ENCODE results near the gene HMOX1. TPM values are rescaled to one million over a fixed set of nuclear protein-coding genes. Genes with fewer than 3 reads are reported as not detected.
A peak's percentile ranks its signal among the peaks of the same experiment; 100 is the strongest.

HMOX1 gene
- total and polyA plus RNA-seq, 2 of the 8 experiments (the other 6 are each of a cell fraction or from before 2014, with no cell fraction given): 25.0 to 41.6 TPM

DNA sequence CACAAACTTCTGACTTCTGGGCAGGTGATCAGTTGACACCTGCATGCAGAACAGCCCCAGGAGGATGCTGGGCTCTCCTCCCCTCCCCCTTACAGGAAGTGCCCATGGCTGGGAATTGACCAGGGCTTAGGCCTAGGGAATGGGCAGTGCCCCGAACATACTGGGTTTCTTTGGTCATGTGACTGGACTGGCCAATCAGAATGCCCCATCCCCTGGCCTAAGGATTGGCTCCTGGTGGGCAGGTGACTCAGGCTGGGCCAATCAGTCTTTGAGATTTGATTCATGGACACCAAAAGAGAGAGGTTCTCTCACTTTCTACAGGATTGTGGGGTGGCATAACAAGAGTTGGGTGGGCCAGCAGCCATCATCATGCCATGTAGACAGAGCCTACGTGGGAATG lies 56.2 kb downstream of the HMOX1 start:
- Histone ChIP-seq H3K4ac (replicated peaks; ENCODE audit: insufficient read length, low read depth, low read length) (no peak overlapping the region), H3K23ac (ENCODE audit: insufficient read length) (no peak overlapping the region)
- TF ChIP-seq EGR1 (IDR thresholded peaks at IDR 0.05; ENCODE audit: borderline replicate concordance, low read depth, low read length): no peak
- no peak for TF ChIP-seq TEAD4 (IDR thresholded peaks at IDR 0.05; ENCODE audit: low read depth, low read length)
- no peak for TF ChIP-seq RFX5 (IDR thresholded peaks at IDR 0.05; ENCODE audit: borderline replicate concordance, low read depth, low read length)
- no peak for TF ChIP-seq RAD21 (IDR thresholded peaks at IDR 0.05 in 1 of 2, conservative IDR thresholded peaks at IDR 0.05 in 1 of 2; ENCODE audit: low read depth in 2 of 2, low read length in 2 of 2)
- TF ChIP-seq RXRA (IDR thresholded peaks at IDR 0.05; ENCODE audit: insufficient read depth, low read depth, low read length): no peak
- TF ChIP-seq, protein P1, sequence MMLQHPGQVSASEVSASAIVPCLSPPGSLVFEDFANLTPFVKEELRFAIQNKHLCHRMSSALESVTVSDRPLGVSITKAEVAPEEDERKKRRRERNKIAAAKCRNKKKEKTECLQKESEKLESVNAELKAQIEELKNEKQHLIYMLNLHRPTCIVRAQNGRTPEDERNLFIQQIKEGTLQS (IDR thresholded peaks at IDR 0.05; ENCODE audit: insufficient read depth, low read depth, low read length): peak; percentile 87
- TF ChIP-seq KDM4A (IDR thresholded peaks at IDR 0.05; ENCODE audit: low read depth, low read length, severe bottlenecking): no peak
- no peak for TF ChIP-seq BRCA1 (IDR thresholded peaks at IDR 0.05; ENCODE audit: low read depth, low read length)
- TF ChIP-seq, protein P2, sequence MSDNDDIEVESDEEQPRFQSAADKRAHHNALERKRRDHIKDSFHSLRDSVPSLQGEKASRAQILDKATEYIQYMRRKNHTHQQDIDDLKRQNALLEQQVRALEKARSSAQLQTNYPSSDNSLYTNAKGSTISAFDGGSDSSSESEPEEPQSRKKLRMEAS (IDR thresholded peaks at IDR 0.05): no peak
- TF ChIP-seq TAF1 (IDR thresholded peaks at IDR 0.05; ENCODE audit: low read depth, low read length): no peak
- TF ChIP-seq CBX8 (IDR thresholded peaks at IDR 0.05; ENCODE audit: borderline replicate concordance, low read depth, low read length): no peak
- TF ChIP-seq SP4 (IDR thresholded peaks at IDR 0.05; ENCODE audit: low read length): no peak

More for the DNA sequence above, 56.2 kb downstream of the HMOX1 start:
- no peak overlapping the region for H2BK20ac ChIP-seq (ENCODE audit: low read length)
- H4K8ac ChIP-seq (ENCODE audit: extremely low read depth, insufficient read depth, low read length): no peak overlapping the region
- peaks cover 0 to 2% of the 10 kb centered on the region in 2 experiments for H4K20me1 ChIP-seq (replicated peaks in 1 of 2; ENCODE audit: control insufficient read depth in 1 of 2, insufficient read depth in 2 of 2, low read length in 2 of 2)
- H4K5ac ChIP-seq (ENCODE audit: insufficient read length, low read depth, low read length): no peak overlapping the region
- peak; percentile 50 for FAIRE-seq
- DNase-seq (ENCODE audit: low read depth in 1 of 2, low spot score in 2 of 2): peak; percentile 56 to 88
- no peaks in the 10 kb centered on the region for H3K27me3 ChIP-seq (replicated peaks in 1 of 4; ENCODE audit: control insufficient read depth in 3 of 4, extremely low read depth in 1 of 4, insufficient read depth in 3 of 4, low read length in 3 of 4)
- no peak overlapping the region for H3K56ac ChIP-seq (replicated peaks; ENCODE audit: insufficient read length, low read depth, low read length)
- H2AK5ac ChIP-seq (ENCODE audit: low read depth, low read length): no peak overlapping the region
- CTCF ChIA-PET (ENCODE audit: partially characterized antibody): interaction anchor here (8.7 kb wide), 1 partner anchor 142 kb away, joined by 124 read pairs; no protein-coding TSS in a partner anchor
- H3K23me2 ChIP-seq (ENCODE audit: low read depth, low read length): peaks cover 13% of the 10 kb centered on the region; the same call in 1 of the 2 replicates
- POLR2A ChIA-PET (ENCODE audit: partially characterized antibody): interaction anchor here (0.6 to 46.1 kb wide), 6 partner anchors 11 to 441 kb away, joined by 3 to 1995 read pairs (median 3); partner anchors contain the start of genes HMOX1 and MCM5
- H2BK12ac ChIP-seq (ENCODE audit: low read depth, low read length): no peak overlapping the region
- H3K79me1 ChIP-seq (ENCODE audit: low read depth, low read length): no peaks in the 10 kb centered on the region; the same call in 1 of the 2 replicates
- H3K4me2 ChIP-seq (ENCODE audit: insufficient read depth in 1 of 2, low read depth in 2 of 2, low read length in 2 of 2): no peak overlapping the region
- no peak overlapping the region for H4K91ac ChIP-seq (replicated peaks; ENCODE audit: insufficient read length, low read length)
- H3K4me3 ChIP-seq (ENCODE audit: extremely low read depth in 1 of 4, insufficient read depth in 2 of 4, low read depth in 3 of 4, low read length in 4 of 4): no peak overlapping the region
- H3K14ac ChIP-seq (ENCODE audit: insufficient read length): no peak overlapping the region
- no peak overlapping the region for H3K9ac ChIP-seq (replicated peaks in 1 of 4; ENCODE audit: extremely low read depth in 1 of 4, low read depth in 3 of 4, low read length in 3 of 4)
- no peak overlapping the region for H3K27ac ChIP-seq (ENCODE audit: low read depth, low read length)
- no peaks in the 10 kb centered on the region for H3K79me2 ChIP-seq (ENCODE audit: control insufficient read depth in 1 of 2, insufficient read depth in 2 of 2, low read length in 2 of 2)
- WGBS, 2 experiments (ENCODE audit: extremely low coverage in 1 of 2, insufficient coverage in 1 of 2, insufficient read length in 1 of 2, insufficient replicate concordance in 2 of 2, low coverage in 1 of 2, low lambda C conversion rate in 2 of 2, missing lambda C conversion rate in 1 of 2): 100% methylated on average over 2 of the region's 2 CpGs; no CpG with 5 or more reads in 1 of the 2 experiments
- no peak overlapping the region for H3K18ac ChIP-seq (ENCODE audit: extremely low read depth, low read length)
- H2BK15ac ChIP-seq (ENCODE audit: low read length): no peak overlapping the region
- peak overlapping the region; percentile 16; the same call in 1 of the 2 replicates for H2BK5ac ChIP-seq (ENCODE audit: low read depth, low read length)
- peaks cover 5 to 26% (median 21%) of the 10 kb centered on the region in 4 experiments for H3K36me3 ChIP-seq (ENCODE audit: control insufficient read depth in 2 of 4, insufficient read depth in 4 of 4, low read length in 3 of 4)
- H3K9me3 ChIP-seq (ENCODE audit: insufficient read depth in 2 of 2, low read depth in 1 of 2, low read length in 1 of 2): peaks cover 4 to 12% of the 10 kb centered on the region in 2 experiments; a peak in 3 of 4 replicates
- no peak overlapping the region for H2BK120ac ChIP-seq (replicated peaks; ENCODE audit: low read depth, low read length)
- H2AFZ ChIP-seq (ENCODE audit: low read length): no peak overlapping the region
- peaks cover 0 to 2% (median 0%) of the 10 kb centered on the region in 4 experiments; a peak in 2 of 7 replicates for H3K4me1 ChIP-seq (replicated peaks in 1 of 4; ENCODE audit: control insufficient read depth in 3 of 4, insufficient read depth in 4 of 4, low read length in 3 of 4)
